GM23338 (cell line): ENCODE data around the gene VCL. TPM values are rescaled to one million over a fixed set of nuclear protein-coding genes. Genes with fewer than 3 reads are reported as not detected.

Source experiments
- ATAC-seq: fragments of 200-7000 bp; cut with Tn5 transposase; 3 replicates; pipeline ENCODE4 v1.9.1; 2020
- DNase-seq: peaks from one replicate; pipeline ENCODE4 v3.0.0-alpha.2; 2015; ENCODE audit warnings: low spot score
- H2AFZ ChIP-seq: fragments of 200-600 bp; sonication (generic); 2 replicates; pipeline ENCODE4 v1.8.0; 2016; ENCODE audit warnings: antibody characterized with exemption, mild to moderate bottlenecking, moderate library complexity
- H3F3A ChIP-seq: fragments of 200-600 bp; sonication (generic); replicated peaks from 2 replicates; pipeline ENCODE4 v1.8.0; 2017; ENCODE audit warnings: antibody characterized with exemption, mixed run types, low read depth
- H3K27ac ChIP-seq: fragments of 200-600 bp; sonication (generic); 2 replicates; pipeline ENCODE4 v1.6.1; 2016; ENCODE audit warnings: low read depth
- H3K27me3 ChIP-seq: fragments of 200-600 bp; sonication (generic); 2 replicates; pipeline ENCODE4 v1.8.0; 2016; ENCODE audit warnings: mild to moderate bottlenecking, mixed run types, moderate library complexity; ENCODE audit not compliant: insufficient read depth
- H3K36me3 ChIP-seq: fragments of 200-600 bp; sonication (generic); 2 replicates; pipeline ENCODE4 v1.8.0; 2016; ENCODE audit warnings: mild to moderate bottlenecking; ENCODE audit not compliant: insufficient read depth
- H3K4me1 ChIP-seq: fragments of 200-600 bp; sonication (generic); 2 replicates; pipeline ENCODE4 v1.8.0; 2016; ENCODE audit warnings: mild to moderate bottlenecking, moderate library complexity; ENCODE audit not compliant: insufficient read depth
- H3K4me2 ChIP-seq: fragments of 200-600 bp; sonication (generic); 2 replicates; pipeline ENCODE4 v1.7.1; 2017; ENCODE audit warnings: mixed run types
- H3K4me3 ChIP-seq: fragments of 200-600 bp; sonication (generic); 2 replicates; pipeline ENCODE4 v1.6.1; 2016; ENCODE audit warnings: mixed run types
- H3K79me2 ChIP-seq: fragments of 200-600 bp; sonication (generic); replicated peaks from 2 replicates; pipeline ENCODE4 v1.8.0; 2017; ENCODE audit warnings: mild to moderate bottlenecking; ENCODE audit not compliant: insufficient read depth
- H3K9me2 ChIP-seq: fragments of 200-600 bp; sonication (generic); 2 replicates; pipeline ENCODE4 v1.8.0; 2017; ENCODE audit not compliant: insufficient read depth
- H4K20me1 ChIP-seq: fragments of 200-600 bp; sonication (generic); replicated peaks from 2 replicates; pipeline ENCODE4 v1.8.0; 2017; ENCODE audit warnings: mild to moderate bottlenecking; ENCODE audit not compliant: insufficient read depth
- H3K27ac Mint-ChIP-seq: 2 replicates; pipeline ENCODE4 v1.8.0; 2020; ENCODE audit warnings: inconsistent platforms, mild to moderate bottlenecking, moderate library complexity, mixed read lengths
- H3K27me3 Mint-ChIP-seq: 3 replicates; pipeline ENCODE4 v1.8.0; 2022; ENCODE audit warnings: low read depth, mild to moderate bottlenecking, moderate library complexity, mixed read lengths, inconsistent platforms; ENCODE audit not compliant: insufficient read depth, poor library complexity
- H3K36me3 Mint-ChIP-seq: 3 replicates; pipeline ENCODE4 v1.8.0; 2021; ENCODE audit warnings: low read depth, mild to moderate bottlenecking, inconsistent platforms, moderate library complexity, mixed read lengths
- H3K4me1 Mint-ChIP-seq: 3 replicates; pipeline ENCODE4 v1.8.0; 2020; ENCODE audit warnings: mild to moderate bottlenecking, inconsistent platforms, mixed read lengths
- H3K4me3 Mint-ChIP-seq: 3 replicates; pipeline ENCODE4 v1.8.0; 2021; ENCODE audit warnings: moderate library complexity, mild to moderate bottlenecking, inconsistent platforms, mixed read lengths
- H3K9me3 Mint-ChIP-seq: 3 replicates; pipeline ENCODE4 v1.8.0; 2020; ENCODE audit warnings: moderate library complexity, mild to moderate bottlenecking, inconsistent platforms, mixed read lengths
- CREB1 ChIP-seq: fragments of 250-450 bp; sonication (Bioruptor Pico); IDR thresholded peaks from 2 replicates; pipeline ENCODE4 v1.5.0; 2020; ENCODE audit warnings: low read depth, mild to moderate bottlenecking, moderate library complexity
- CTCF ChIP-seq, 2 experiments: fragments of 200-600 bp in 1 of 2; sonication (generic) in 1 of 2; conservative IDR thresholded peaks; 2 replicates each; pipeline versions ENCODE4 v1.5.1 to v1.6.1; 2016 to 2017; ENCODE audit warnings: antibody characterized with exemption in 2 of 2, low read depth in 2 of 2, mild to moderate bottlenecking in 2 of 2, moderate library complexity in 1 of 2
- ETS1 ChIP-seq: IDR thresholded peaks from 2 replicates; pipeline ENCODE4 v1.6.1; 2016; ENCODE audit warnings: antibody characterized with exemption
- EZH2 ChIP-seq: fragments of 200-600 bp; sonication (generic); IDR thresholded peaks from one replicate; pipeline ENCODE4 v1.8.0; 2017; ENCODE audit warnings: antibody characterized with exemption, mild to moderate bottlenecking, low read depth; ENCODE audit not compliant: unreplicated experiment
- EZH2phosphoT487 ChIP-seq: fragments of 200-600 bp; sonication (generic); IDR thresholded peaks from one replicate; pipeline ENCODE4 v1.8.1; 2018; ENCODE audit warnings: antibody characterized with exemption; ENCODE audit not compliant: unreplicated experiment
- JUNB ChIP-seq: IDR thresholded peaks from one replicate; pipeline ENCODE4 v1.6.1; 2016; ENCODE audit warnings: antibody characterized with exemption; ENCODE audit not compliant: unreplicated experiment
- NANOG ChIP-seq: IDR thresholded peaks from 2 replicates; pipeline ENCODE4 v1.6.1; 2016; ENCODE audit warnings: antibody characterized with exemption, borderline replicate concordance
- POLR2AphosphoS5 ChIP-seq: IDR thresholded peaks from 2 replicates; pipeline ENCODE4 v1.6.1; 2016; ENCODE audit warnings: antibody characterized with exemption, low read depth
- STAT1 ChIP-seq: IDR thresholded peaks from one replicate; pipeline ENCODE4 v1.6.1; 2016; ENCODE audit warnings: antibody characterized with exemption; ENCODE audit not compliant: unreplicated experiment
- ZNF114 ChIP-seq: fragments of 250-450 bp; sonication (Bioruptor Pico); IDR thresholded peaks from 2 replicates; pipeline ENCODE4 v1.5.0; 2020; ENCODE audit warnings: mild to moderate bottlenecking, moderate library complexity
- ZNF331 ChIP-seq: fragments of 250-450 bp; sonication (Bioruptor Pico); IDR thresholded peaks from 2 replicates; pipeline ENCODE4 v1.5.0; 2020; ENCODE audit warnings: low read depth, mild to moderate bottlenecking, moderate library complexity
- ZNF462 ChIP-seq: fragments of 250-450 bp; sonication (Bioruptor Pico); IDR thresholded peaks from 2 replicates; pipeline ENCODE4 v1.5.0; 2020; ENCODE audit warnings: mild to moderate bottlenecking, moderate library complexity
- polyA plus RNA-seq: library from polyadenylated mRNA; unstranded; fragments of >200 nt; fragmentation: Nextera tagmentation; extraction: Ambion mirVana; gene quantifications from 2 replicates; pipeline ENCODE4 v1.2.1, GENCODE V29; 2016
- total RNA-seq: library from RNA; depleted of rRNA; stranded (reverse); fragments of >200 nt; shearing (Covaris generic); gene quantifications from 2 replicates; pipeline ENCODE4 v1.2.3, GENCODE V29; 2014
- TF ChIP-seq, protein P1 (sequence below): IDR thresholded peaks from one replicate; pipeline ENCODE4 v1.6.1; 2018; ENCODE audit warnings: antibody characterized with exemption; ENCODE audit not compliant: unreplicated experiment

Gene VCL
- total and polyA plus RNA-seq, 2 experiments from 2014 or later = 60.7 to 254 TPM

- Mint-ChIP-seq H3K36me3 (peaks cover 11% of the 10 kb centered on the region; the same call in 2 of the 3 replicates), H3K9me3 (no peaks in the 10 kb centered on the region), H3K27me3 (peaks cover 2% of the 10 kb centered on the region), H3K27ac (no peak overlapping the region; the same call in 1 of the 2 replicates), H3K4me1 (peaks cover 22% of the 10 kb centered on the region; the same call in 2 of the 3 replicates), H3K4me3 (no peak overlapping the region)
- TF ChIP-seq ZNF331 (CRISPR knock-in tag) (no peak), STAT1 (no peak), ZNF114 (no peak), EZH2 (no peak), ETS1 (no peak), ZNF462 (CRISPR knock-in tag) (no peak), CREB1 (CRISPR knock-in tag) (no peak), NANOG (no peak), POLR2AphosphoS5 (no peak), CTCF (conservative IDR thresholded peaks at IDR 0.05; ENCODE audit: low read depth in 2 of 2) (no peak), EZH2phosphoT487 (no peak), JUNB (no peak)
- TF ChIP-seq, protein P1, sequence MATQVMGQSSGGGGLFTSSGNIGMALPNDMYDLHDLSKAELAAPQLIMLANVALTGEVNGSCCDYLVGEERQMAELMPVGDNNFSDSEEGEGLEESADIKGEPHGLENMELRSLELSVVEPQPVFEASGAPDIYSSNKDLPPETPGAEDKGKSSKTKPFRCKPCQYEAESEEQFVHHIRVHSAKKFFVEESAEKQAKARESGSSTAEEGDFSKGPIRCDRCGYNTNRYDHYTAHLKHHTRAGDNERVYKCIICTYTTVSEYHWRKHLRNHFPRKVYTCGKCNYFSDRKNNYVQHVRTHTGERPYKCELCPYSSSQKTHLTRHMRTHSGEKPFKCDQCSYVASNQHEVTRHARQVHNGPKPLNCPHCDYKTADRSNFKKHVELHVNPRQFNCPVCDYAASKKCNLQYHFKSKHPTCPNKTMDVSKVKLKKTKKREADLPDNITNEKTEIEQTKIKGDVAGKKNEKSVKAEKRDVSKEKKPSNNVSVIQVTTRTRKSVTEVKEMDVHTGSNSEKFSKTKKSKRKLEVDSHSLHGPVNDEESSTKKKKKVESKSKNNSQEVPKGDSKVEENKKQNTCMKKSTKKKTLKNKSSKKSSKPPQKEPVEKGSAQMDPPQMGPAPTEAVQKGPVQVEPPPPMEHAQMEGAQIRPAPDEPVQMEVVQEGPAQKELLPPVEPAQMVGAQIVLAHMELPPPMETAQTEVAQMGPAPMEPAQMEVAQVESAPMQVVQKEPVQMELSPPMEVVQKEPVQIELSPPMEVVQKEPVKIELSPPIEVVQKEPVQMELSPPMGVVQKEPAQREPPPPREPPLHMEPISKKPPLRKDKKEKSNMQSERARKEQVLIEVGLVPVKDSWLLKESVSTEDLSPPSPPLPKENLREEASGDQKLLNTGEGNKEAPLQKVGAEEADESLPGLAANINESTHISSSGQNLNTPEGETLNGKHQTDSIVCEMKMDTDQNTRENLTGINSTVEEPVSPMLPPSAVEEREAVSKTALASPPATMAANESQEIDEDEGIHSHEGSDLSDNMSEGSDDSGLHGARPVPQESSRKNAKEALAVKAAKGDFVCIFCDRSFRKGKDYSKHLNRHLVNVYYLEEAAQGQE = no peak
- Histone ChIP-seq H3F3A (no peaks in the 10 kb centered on the region), H3K4me3 (no peak overlapping the region), H3K9me2 (no peaks in the 10 kb centered on the region), H3K4me1 (peaks cover 20% of the 10 kb centered on the region; the same call in 1 of the 2 replicates), H4K20me1 (peaks cover 22% of the 10 kb centered on the region), H3K36me3 (no peaks in the 10 kb centered on the region), H3K27me3 (no peaks in the 10 kb centered on the region), H2AFZ (no peak overlapping the region), H3K79me2 (peaks cover 100% of the 10 kb centered on the region), H3K4me2 (no peak overlapping the region), H3K27ac (peak overlapping the region; percentile 74; the same call in 1 of the 2 replicates)
- DNase-seq (peak; percentile 70), ATAC-seq (peak; percentile 80)
Observed at GRCh38 chr10:74051736-74052342, 53.9 kb downstream of the VCL start.
